Mesendoderm (in vitro differentiated cells): ENCODE measurements around the gene KCNJ13. TPM values are rescaled to one million over a fixed set of nuclear protein-coding genes. Genes with fewer than 3 reads are reported as not detected.
"Not testable (repeated sequence)": the region's sequence is repeated elsewhere in the genome, so short reads cannot be mapped to it uniquely, and the experiment has no call there.

Source experiments
- DNase-seq: peaks from one replicate; pipeline ENCODE4 v3.0.0; 2013
- H2AK5ac ChIP-seq: 2 replicates; pipeline ENCODE4 v1.6.1; 2013; ENCODE audit warnings: low read length, inconsistent platforms
- H2BK120ac ChIP-seq: 2 replicates; pipeline ENCODE4 v1.6.1; 2013; ENCODE audit warnings: low read depth, mild to moderate bottlenecking, low read length, moderate library complexity, mixed read lengths
- H2BK15ac ChIP-seq: replicated peaks from 2 replicates; pipeline ENCODE4 v1.6.1; 2013; ENCODE audit warnings: low read depth, mild to moderate bottlenecking, moderate library complexity
- H2BK5ac ChIP-seq: 2 replicates; pipeline ENCODE4 v1.6.1; 2013; ENCODE audit warnings: low read length, inconsistent platforms
- H3K18ac ChIP-seq: 2 replicates; pipeline ENCODE4 v1.6.1; 2013; ENCODE audit warnings: mild to moderate bottlenecking, low read length, mixed read lengths
- H3K23ac ChIP-seq: one replicate; pipeline ENCODE4 v1.6.1; 2013; ENCODE audit warnings: low read length
- H3K27ac ChIP-seq: 2 replicates; pipeline ENCODE4 v1.5.1; 2013; ENCODE audit warnings: low read depth, mild to moderate bottlenecking, inconsistent platforms, low read length, moderate library complexity
- H3K27me3 ChIP-seq: 2 replicates; pipeline ENCODE4 v1.6.1; 2013; ENCODE audit warnings: low read length, control low read depth, mild to moderate bottlenecking, inconsistent platforms; ENCODE audit not compliant: insufficient read depth, poor library complexity
- H3K36me3 ChIP-seq: 2 replicates; pipeline ENCODE4 v1.6.1; 2013; ENCODE audit warnings: low read length, inconsistent platforms; ENCODE audit not compliant: control insufficient read depth, insufficient read depth
- H3K4ac ChIP-seq: one replicate; pipeline ENCODE4 v1.6.1; 2013; ENCODE audit warnings: low read depth, mild to moderate bottlenecking, low read length, moderate library complexity
- H3K4me1 ChIP-seq: 2 replicates; pipeline ENCODE4 v1.6.1; 2013; ENCODE audit warnings: low read depth, low read length, inconsistent platforms; ENCODE audit not compliant: control insufficient read depth
- H3K4me2 ChIP-seq: 2 replicates; pipeline ENCODE4 v1.6.1; 2013; ENCODE audit warnings: low read length
- H3K4me3 ChIP-seq: 2 replicates; pipeline ENCODE4 v1.5.1; 2013; ENCODE audit warnings: mild to moderate bottlenecking, low read length
- H3K56ac ChIP-seq: one replicate; pipeline ENCODE4 v1.6.1; 2013; ENCODE audit warnings: low read length
- H3K79me1 ChIP-seq: 2 replicates; pipeline ENCODE4 v1.6.1; 2013; ENCODE audit warnings: low read length, inconsistent platforms
- H3K79me2 ChIP-seq: 2 replicates; pipeline ENCODE4 v1.6.1; 2013; ENCODE audit warnings: mild to moderate bottlenecking, low read length; ENCODE audit not compliant: control insufficient read depth, insufficient read depth
- H3K9ac ChIP-seq: 2 replicates; pipeline ENCODE4 v1.6.1; 2013; ENCODE audit warnings: low read length, inconsistent platforms
- H4K5ac ChIP-seq: one replicate; pipeline ENCODE4 v1.6.1; 2013; ENCODE audit warnings: low read length
- H4K8ac ChIP-seq: one replicate; pipeline ENCODE4 v1.6.1; 2013; ENCODE audit warnings: low read depth, mild to moderate bottlenecking, control low read depth, low read length, moderate library complexity
- WGBS: extraction: QIAGEN DNeasy Blood & Tissue Kit; methylation state at CpG from one replicate; pipeline ENCODE4 v1.1.7; 2013; ENCODE audit warnings: low lambda C conversion rate, missing lambda C conversion rate; ENCODE audit not compliant: insufficient coverage; ENCODE audit errors: extremely low coverage; 5-methylcytosine and 5-hydroxymethylcytosine counted together
- small RNA-seq: library from polyadenylated mRNA; stranded (forward); fragments of <200 nt; extraction: miRNeasy Mini kit (QIAGEN cat#:217004); gene quantifications from one replicate; pipeline ENCODE3, GENCODE V24; 2013; ENCODE audit not compliant: insufficient read depth

KCNJ13 gene

GRCh38 chr2:232721882-232722281, 54.5 kb downstream of the KCNJ13 start:
- no peak overlapping the region for H4K8ac ChIP-seq
- no peak for DNase-seq
- H2BK15ac ChIP-seq, result no peak overlapping the region
- H3K27ac ChIP-seq, result no peak overlapping the region
- no peak overlapping the region for H3K23ac ChIP-seq
- H3K18ac ChIP-seq, result no peak overlapping the region
- H3K4me1 ChIP-seq, result no peaks in the 10 kb centered on the region
- no peak overlapping the region for H4K5ac ChIP-seq
- H2BK120ac ChIP-seq, result no peak overlapping the region
- no peak overlapping the region for H3K4ac ChIP-seq
- H3K27me3 ChIP-seq, result no peaks in the 10 kb centered on the region
- H3K36me3 ChIP-seq, result no peaks in the 10 kb centered on the region
- H3K9ac ChIP-seq, result no peak overlapping the region
- no peak overlapping the region for H3K56ac ChIP-seq
- H3K79me1 ChIP-seq, result peaks cover 14% of the 10 kb centered on the region
- no peak overlapping the region for H3K4me3 ChIP-seq
- WGBS, result no CpG with 5 or more reads among the region's 2 CpGs
- H3K79me2 ChIP-seq, result peaks cover 26% of the 10 kb centered on the region
- no peak overlapping the region for H2BK5ac ChIP-seq
- H2AK5ac ChIP-seq, result no peak overlapping the region
- H3K4me2 ChIP-seq, result no peak overlapping the region

- no peak overlapping the region for H3K9ac ChIP-seq
- no peak overlapping the region for H3K27ac ChIP-seq
- WGBS, result no CpG with 5 or more reads among the region's 2 CpGs
- no peak overlapping the region for H3K56ac ChIP-seq
- H3K4me2 ChIP-seq, result no peak overlapping the region
- no peak overlapping the region for H2BK15ac ChIP-seq
- no peak overlapping the region for H2BK120ac ChIP-seq
- no peak overlapping the region for H2AK5ac ChIP-seq
- H3K4me1 ChIP-seq, result no peaks in the 10 kb centered on the region
- H3K79me1 ChIP-seq, result peaks cover 14% of the 10 kb centered on the region
- no peaks in the 10 kb centered on the region for H3K36me3 ChIP-seq
- H3K23ac ChIP-seq, result no peak overlapping the region
- H4K5ac ChIP-seq, result no peak overlapping the region
- no peak overlapping the region for H2BK5ac ChIP-seq
- H3K79me2 ChIP-seq, result peaks cover 31% of the 10 kb centered on the region
- no peak overlapping the region for H4K8ac ChIP-seq
- no peak overlapping the region for H3K4ac ChIP-seq
- no peak overlapping the region for H3K18ac ChIP-seq
- DNase-seq, result no peak
- H3K27me3 ChIP-seq, result no peaks in the 10 kb centered on the region
- no peak overlapping the region for H3K4me3 ChIP-seq
These were observed 55.1 kb downstream of the KCNJ13 start for GRCh38 chr2:232721261-232721660.

- not testable (repeated sequence) for H3K4ac ChIP-seq, DNase-seq, H2AK5ac ChIP-seq, H3K56ac ChIP-seq, H3K27me3 ChIP-seq, H3K36me3 ChIP-seq, H3K4me2 ChIP-seq, H3K18ac ChIP-seq, H2BK120ac ChIP-seq, H3K27ac ChIP-seq, H4K5ac ChIP-seq, H3K4me1 ChIP-seq, H3K4me3 ChIP-seq, H2BK5ac ChIP-seq, H3K23ac ChIP-seq, H3K9ac ChIP-seq, H4K8ac ChIP-seq, H2BK15ac ChIP-seq
- H3K79me2 ChIP-seq, result peaks cover 32% of the 10 kb centered on the region
- H3K79me1 ChIP-seq, result peaks cover 14% of the 10 kb centered on the region
These were observed 56.3 kb downstream of the KCNJ13 start for GRCh38 chr2:232720056-232720455.

Small RNA genes lying within 50 kb of the gene (small RNA-seq; reads per million reads assigned to genes)
- gene RNU6-107P, result not detected
